ENCODE results near the gene ARHGEF12. TPM values are rescaled to one million over a fixed set of nuclear protein-coding genes. Genes with fewer than 3 reads are reported as not detected.

The ARHGEF12 gene
- total RNA-seq, 4 donors from 2014 or later, result 82.6 to 161 (median 125) TPM

DNA sequence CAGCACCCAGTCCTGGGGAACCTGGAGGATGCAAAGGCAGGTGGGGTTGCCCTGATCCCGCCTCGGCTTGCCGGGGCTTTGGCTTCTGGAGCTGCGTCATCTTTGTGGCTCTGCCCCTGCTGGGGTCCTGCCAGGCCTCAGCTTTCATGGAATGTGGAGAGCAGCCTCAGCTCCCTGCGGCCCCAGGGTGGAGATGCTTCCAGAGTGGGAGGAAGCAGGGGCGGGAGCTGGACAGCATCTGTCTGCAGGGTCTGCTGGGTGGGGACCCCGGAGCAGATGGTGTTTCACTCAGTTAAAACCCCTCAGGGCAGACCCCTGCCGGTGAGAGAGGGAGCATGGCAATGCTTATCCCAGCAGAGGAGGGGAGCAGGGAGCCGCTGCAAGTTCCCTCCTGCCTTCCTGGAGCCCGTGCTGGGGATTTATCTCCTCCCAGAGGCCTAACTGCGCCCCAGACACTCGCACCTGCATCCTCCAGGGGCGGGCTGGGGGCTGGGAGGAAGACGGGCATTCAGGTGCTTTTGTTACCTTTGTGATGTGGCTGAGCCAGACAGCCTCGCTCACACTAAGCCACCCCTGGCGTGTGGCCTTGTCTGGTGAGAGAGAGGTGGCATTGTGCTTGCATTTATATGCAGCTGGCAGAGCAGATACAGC, 191.0 kb downstream of the ARHGEF12 start:
- Histone ChIP-seq H3K4me1 (peaks cover 0 to 4% of the 10 kb centered on the region in 2 donors), H3K27me3 (no peaks in the 10 kb centered on the region), H3K4me3 (no peak overlapping the region), H3K9me3 (no peaks in the 10 kb centered on the region), H3K27ac (no peak overlapping the region), H3K36me3 (no peaks in the 10 kb centered on the region)
- intact Hi-C loops (cut with DNase I; ENCODE audit: low total_unique reads), result no loop called here
- no peak for TF ChIP-seq POLR2A (IDR thresholded peaks at IDR 0.05)
- TF ChIP-seq, protein P1, sequence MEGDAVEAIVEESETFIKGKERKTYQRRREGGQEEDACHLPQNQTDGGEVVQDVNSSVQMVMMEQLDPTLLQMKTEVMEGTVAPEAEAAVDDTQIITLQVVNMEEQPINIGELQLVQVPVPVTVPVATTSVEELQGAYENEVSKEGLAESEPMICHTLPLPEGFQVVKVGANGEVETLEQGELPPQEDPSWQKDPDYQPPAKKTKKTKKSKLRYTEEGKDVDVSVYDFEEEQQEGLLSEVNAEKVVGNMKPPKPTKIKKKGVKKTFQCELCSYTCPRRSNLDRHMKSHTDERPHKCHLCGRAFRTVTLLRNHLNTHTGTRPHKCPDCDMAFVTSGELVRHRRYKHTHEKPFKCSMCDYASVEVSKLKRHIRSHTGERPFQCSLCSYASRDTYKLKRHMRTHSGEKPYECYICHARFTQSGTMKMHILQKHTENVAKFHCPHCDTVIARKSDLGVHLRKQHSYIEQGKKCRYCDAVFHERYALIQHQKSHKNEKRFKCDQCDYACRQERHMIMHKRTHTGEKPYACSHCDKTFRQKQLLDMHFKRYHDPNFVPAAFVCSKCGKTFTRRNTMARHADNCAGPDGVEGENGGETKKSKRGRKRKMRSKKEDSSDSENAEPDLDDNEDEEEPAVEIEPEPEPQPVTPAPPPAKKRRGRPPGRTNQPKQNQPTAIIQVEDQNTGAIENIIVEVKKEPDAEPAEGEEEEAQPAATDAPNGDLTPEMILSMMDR (IDR thresholded peaks at IDR 0.05), result no peak
- DNase-seq, result peak in 1 of 2 donors; percentile 29

DNA sequence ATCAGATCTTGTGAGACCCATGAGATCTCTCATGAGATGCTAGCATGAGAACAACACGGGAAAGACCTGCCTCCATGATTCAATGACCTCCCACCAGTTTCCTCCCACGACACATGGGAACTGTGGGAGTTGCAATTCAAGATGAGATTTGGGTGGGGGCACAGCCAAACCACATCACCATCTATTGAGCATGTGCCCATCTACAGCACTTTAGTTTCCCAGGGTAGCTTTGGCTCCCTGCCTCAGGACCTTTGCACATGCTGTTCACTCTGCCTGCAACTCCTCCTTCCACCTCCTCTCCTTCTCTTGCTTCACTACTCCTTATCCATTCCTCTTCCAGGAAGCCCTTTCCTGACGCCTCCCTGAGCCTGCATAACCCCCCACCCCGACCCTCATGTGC, 192.5 kb downstream of the ARHGEF12 start:
- Histone ChIP-seq H3K4me3 (no peak overlapping the region), H3K36me3 (no peaks in the 10 kb centered on the region), H3K27me3 (no peaks in the 10 kb centered on the region), H3K4me1 (peaks cover 0 to 4% of the 10 kb centered on the region in 2 donors), H3K9me3 (no peaks in the 10 kb centered on the region), H3K27ac (no peak overlapping the region)
- DNase-seq, result no peak
- intact Hi-C loops (cut with DNase I; ENCODE audit: low total_unique reads), result no loop called here
- TF ChIP-seq, protein P1 (IDR thresholded peaks at IDR 0.05), result no peak
- TF ChIP-seq POLR2A (IDR thresholded peaks at IDR 0.05), result no peak

DNA sequence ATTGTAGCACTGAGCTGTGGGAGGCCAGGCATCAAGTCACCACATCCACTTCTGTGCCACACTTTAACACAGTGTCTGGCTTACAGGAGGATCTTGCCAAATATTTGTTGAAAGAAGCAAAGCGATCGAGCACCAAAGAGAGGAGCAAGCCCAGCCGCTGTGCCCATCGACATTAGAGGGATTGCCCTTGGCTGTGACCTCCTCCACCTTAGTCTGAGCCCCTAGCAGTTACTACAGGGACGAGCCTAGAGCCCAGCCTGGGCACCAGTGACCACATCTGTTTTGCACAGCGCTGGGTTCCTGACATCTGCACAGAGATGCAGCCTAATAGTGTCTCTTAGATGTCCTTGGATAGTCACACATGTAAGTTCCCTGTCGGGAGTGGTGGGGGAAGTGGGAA, 193.0 kb downstream of the ARHGEF12 start:
- no peaks in the 10 kb centered on the region for H3K27me3 ChIP-seq
- no peaks in the 10 kb centered on the region for H3K9me3 ChIP-seq
- H3K4me1 ChIP-seq, result peaks cover 0 to 4% of the 10 kb centered on the region in 2 donors
- H3K27ac ChIP-seq, result no peak overlapping the region
- no peaks in the 10 kb centered on the region for H3K36me3 ChIP-seq
- intact Hi-C loops (cut with DNase I; ENCODE audit: low total_unique reads), result no loop called here
- no peak overlapping the region for H3K4me3 ChIP-seq
- DNase-seq, result no peak
- TF ChIP-seq POLR2A (IDR thresholded peaks at IDR 0.05), result no peak
- TF ChIP-seq, protein P1 (IDR thresholded peaks at IDR 0.05), result no peak

DNA sequence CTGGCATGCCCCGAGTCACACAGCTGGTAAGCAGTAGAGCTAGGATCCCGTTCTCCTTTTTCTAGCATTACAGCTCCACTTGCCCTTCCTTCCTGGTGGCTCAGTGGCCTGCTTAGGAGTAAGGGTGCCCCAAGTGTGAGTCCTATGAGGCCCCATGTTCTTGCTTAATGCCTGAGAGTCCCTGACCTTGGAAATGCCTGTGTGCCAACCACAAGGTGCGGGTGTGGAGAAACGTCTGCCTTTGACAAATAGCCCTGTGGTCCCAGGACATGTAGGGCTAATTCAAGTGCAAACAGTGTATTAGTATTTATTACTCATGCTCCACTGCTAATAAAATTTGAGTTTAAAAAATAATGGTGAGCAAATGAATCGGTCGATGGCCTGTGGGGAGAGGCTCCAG, 193.7 kb downstream of the ARHGEF12 start:
- DNase-seq, result no peak

More for the DNA sequence above, 193.7 kb downstream of the ARHGEF12 start:
- intact Hi-C loops (cut with DNase I; ENCODE audit: low total_unique reads), result no loop called here
- Histone ChIP-seq H3K4me1 (peaks cover 0 to 4% of the 10 kb centered on the region in 2 donors), H3K9me3 (no peaks in the 10 kb centered on the region), H3K27me3 (no peaks in the 10 kb centered on the region), H3K36me3 (no peaks in the 10 kb centered on the region), H3K27ac (no peak overlapping the region), H3K4me3 (no peak overlapping the region)
- no peak for TF ChIP-seq POLR2A (IDR thresholded peaks at IDR 0.05)
- TF ChIP-seq, protein P1 (IDR thresholded peaks at IDR 0.05), result no peak

Data from uterus (tissue), 4 donors.